GM18868 (cell line): Measurements from ENCODE around the gene PRR9.
"Not testable (repeated sequence)": the region's sequence is repeated elsewhere in the genome, so short reads cannot be mapped to it uniquely, and the experiment has no call there.

Experiments used
- ATAC-seq: cut with Tn5 transposase; IDR thresholded peaks from one replicate; pipeline ENCODE4 v1.9.1; 2021; ENCODE audit warnings: mild to moderate bottlenecking, moderate library complexity; ENCODE audit not compliant: unreplicated experiment

PRR9 gene, protein sequence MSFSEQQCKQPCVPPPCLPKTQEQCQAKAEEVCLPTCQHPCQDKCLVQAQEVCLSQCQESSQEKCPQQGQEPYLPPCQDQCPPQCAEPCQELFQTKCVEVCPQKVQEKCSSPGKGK

DNA sequence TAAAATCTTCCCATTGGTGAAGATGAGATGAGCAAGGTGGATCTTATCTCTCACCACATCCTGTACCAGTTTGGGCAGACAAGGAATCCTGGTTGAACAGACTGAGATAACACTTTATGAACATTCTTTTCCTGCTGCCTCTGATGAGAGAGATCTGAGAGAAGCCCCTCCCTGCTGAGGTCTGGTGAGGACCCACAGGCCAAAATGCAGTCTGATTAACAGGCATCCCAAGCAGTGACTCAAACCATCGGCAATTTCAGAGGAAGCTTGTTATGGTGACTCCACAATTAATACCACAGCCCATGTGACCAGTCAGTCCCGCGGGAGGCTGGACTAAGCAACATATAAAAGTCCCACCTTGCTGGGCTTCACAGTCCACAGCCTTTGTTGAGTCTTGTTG lies at the start of gene PRR9:
PRR9 (plus strand) TSS at position 373 of the 400 bp plus-strand sequence. CDS start 561 bp downstream, outside the sequence.
- no peak for ATAC-seq

DNA sequence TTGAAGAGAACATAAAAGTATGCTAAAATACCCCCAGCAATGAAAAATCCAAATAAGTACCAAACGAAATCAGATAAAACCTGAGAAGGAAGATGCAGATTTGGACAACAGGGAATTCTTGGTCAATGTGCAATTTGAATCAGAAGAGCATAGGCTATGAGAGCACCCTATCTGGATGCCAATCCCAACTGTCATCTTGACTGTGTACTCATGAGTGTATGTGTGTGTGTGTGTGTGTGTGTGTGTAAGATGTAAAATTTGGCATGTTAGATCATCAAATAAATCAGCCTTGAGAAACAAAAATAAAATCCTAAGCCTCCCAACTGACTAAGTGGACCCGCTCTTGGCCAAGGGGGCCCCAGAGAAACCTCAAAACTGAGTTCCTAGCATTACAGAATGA lies 48.7 kb upstream of the PRR9 start:
- ATAC-seq: no peak

DNA sequence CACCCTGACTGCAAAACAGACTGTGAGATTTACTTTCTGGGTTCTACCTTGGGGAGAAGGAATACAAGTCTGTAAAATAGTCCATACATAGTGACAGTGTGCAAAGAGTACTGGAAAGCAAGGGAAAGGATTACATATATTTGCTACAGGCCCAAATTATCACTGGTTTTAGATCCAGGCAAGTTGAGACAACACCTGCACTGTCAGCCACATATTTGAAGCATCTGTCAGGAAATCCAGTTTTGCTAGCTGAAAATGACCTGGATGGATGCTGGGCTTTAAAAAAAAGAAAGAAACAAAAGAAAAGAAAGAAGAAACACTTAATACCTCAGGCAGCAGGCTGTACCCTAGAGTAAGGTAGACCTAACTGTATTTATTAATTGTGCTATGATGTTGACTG lies 42.8 kb upstream of the PRR9 start:
- no peak for ATAC-seq

DNA sequence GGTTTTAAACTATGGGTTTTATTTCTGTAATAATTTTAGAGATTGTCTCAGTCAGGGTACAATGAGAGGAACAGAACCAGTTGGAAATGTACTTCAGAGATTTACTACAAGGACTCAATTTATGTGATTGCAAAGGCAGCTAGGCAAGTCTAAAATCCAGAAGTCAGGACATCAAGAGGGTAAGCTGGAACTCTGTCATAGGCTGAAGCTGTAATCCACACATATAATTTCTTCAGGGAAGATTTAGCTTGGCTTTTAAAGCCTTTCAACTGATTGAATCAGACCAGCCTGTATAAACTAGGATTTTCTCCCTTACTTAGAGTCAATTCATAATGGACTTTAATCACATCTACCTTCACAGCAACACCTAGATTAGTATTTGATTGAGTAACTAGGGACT lies 38.5 kb upstream of the PRR9 start:
- no peak for ATAC-seq

DNA sequence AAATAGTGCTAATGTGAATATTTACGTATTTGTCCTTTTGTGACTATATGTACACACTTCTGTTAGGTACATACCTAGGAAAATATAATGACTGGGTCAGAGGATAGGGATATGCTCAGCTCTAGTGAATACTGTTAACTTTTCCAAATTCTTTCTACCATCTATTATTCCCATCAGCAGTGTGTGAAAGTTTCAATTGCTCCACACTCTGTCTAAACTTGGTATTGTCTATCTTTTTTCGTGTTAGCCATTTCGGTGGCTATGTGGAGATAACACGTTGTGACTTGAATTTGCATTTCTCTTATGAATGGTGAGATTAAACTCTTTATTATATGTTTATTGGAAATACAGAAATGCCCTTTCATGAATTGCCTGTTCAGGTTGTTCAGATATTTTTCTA lies 36.8 kb upstream of the PRR9 start:
- no peak for ATAC-seq

DNA sequence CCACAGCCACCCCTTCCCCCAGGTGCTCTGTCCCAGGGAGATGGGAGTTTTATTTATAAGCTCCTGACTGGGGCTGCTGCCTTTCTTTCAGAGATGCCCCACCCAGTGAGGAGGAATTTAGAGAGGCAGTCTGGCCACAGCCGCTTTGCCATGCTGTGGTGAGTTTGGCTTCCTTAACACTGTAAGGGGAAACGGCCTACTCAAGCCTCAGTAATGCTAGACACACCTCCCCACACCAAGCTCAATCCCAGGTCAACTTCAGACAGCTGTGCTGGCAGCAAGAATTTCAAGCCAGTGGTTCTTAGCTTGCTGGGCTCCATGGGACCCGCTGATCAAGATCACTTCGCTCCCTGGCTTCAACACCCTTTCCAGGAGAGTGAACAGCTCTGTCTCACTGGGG lies 29.1 kb upstream of the PRR9 start:
- not testable (repeated sequence) for ATAC-seq

DNA sequence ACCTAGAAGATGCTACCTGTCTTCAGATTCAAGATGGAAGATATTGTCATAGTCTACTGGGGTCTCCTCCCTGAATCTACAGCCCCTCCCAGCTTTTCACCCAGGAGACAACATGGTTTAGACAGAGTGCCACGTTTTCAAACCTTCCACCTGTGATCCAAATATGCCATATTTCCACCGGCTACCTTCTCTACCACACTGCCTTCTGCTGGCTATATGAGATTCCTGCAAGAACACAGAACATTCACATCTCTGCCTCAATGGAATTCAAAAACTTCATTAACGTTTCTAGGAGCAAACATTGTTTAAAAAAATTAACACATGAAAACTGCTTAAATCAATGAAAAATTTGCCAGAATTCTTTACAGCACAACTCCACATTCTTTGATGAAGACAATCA lies 27.0 kb upstream of the PRR9 start:
- ATAC-seq: no peak

DNA sequence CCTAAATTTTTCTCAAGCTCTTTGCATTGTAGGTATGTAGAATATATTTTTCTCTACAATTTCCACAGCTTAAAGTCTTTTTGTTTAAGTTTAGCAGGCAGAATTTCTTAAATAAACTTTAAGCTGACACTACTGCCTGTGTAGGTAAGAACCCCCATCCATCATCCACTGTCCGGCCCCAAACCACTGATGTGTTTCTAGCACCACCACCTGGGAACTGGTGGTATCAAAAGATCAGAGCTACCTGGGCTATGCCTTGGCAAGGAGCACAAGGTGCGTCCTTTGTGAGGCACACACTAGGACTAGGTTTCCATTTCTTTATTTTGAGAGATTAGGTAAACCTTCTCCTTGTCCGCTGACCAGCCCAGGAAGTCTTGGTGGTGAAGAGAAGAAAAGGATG lies 24.7 kb upstream of the PRR9 start:
- no peak for ATAC-seq

DNA sequence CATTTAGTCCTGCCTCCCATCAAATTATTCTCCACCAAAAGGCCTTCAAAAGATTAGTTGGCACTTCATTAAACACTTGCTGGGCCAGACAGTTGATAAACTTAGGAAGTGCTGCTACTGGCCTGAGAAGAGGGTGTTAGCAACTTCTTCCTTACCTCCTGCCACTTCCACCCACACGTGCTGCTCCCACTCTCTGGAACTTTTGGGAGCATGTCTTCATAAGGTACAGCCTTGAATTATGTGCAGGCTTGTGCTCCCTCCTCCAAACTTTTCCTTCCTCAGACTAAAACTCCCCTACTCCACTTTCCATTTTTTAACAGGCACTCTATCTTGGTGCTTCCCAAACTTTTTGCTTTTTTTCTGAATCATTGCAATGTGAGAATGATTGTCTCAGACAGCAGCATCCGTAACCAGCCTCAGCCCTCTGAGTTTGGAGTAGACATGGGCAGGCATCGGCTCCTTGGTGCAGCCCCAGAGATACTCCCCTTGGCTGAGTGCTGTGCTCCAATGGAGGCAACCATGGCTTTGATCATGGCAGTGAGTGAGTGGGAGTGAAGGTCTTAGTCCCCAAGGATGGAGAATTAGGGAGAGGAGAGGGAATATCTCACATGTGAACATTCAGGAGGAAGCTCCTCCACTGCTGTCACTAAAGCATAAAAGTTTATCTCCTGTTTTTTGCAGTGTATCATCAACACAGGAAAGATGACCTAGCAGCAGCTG lies 22.9 kb upstream of the PRR9 start:
- no peak for ATAC-seq

DNA sequence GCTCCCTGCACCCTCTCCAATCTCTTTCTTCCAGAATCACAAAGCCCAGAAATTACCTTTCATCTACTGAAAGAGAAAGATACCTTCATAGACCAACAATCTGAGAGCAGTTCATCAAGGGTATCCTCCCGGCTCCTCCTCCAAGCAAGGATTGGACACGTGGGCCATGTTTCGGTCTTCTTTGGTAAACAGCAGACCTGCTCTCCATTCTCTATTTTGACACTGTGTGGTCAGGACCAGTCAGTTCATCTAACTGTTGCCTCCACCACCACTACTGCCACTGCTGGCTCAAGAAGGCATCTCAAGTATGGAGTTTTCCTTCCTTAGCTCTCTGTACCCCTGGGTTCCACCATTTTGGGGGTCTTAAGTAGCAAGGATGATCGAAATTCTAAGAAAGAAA lies 22.2 kb upstream of the PRR9 start:
- no peak for ATAC-seq

DNA sequence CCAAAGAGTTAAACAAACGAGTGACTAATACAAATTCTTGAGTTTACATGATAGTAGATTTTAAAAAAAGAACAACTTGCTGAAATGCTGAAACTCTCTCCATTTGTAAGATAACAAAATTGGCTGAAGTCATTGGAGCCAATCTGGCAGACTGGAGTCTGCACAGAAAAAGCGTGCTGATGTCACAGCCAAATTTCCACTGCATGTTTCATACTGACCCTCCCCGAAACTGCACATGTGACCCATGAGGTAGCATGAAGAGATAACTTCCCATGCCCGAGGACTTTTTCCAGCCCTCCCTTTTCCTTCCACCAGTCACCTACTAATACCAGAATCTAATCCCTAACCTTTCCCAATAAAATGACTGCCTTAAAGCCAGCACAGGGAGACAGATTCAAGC lies 15.4 kb upstream of the PRR9 start:
- ATAC-seq: no peak

DNA sequence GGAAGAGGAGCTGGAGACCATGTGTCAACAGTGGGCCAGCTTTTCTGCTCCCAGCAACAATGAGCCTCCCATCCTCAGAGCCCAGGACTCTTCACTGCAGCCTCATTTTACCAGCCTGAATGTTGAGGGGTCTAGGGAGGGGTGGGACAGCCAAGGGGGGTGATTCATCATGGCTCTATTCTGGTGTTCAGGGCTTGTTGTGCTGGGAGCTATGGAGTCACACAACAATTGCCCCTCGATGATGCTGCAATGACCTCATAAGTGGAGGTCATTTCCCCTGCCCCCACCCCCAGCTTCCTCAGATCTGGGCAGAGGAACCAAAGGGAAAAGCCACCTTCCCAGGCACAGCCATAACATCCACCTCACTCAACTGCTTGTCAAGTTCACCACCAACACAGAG lies 14.3 kb upstream of the PRR9 start, which contains the start of gene LELP1:
LELP1 (plus strand) TSS at position 301 of the 400 bp plus-strand sequence. CDS start 1,278 bp downstream, outside the sequence.
- no peak for ATAC-seq

DNA sequence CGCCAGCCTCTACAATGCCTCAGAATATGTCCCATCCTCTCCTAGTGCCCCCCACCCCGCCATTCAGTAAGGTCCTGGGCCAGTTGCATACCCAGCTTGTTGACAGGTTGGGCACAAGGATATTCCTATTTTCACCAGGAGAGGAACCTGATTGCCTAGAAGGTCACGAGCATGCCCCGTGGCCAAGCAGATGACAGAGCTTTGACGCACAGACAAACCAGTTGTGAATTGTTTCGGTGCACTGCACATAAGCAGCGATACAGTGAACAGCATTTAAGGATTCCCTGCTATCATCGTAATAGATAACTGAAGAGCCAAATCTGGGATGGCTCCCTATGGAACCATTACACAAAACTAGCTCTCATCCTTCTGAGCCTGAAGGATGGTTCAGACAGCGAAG lies 10.8 kb upstream of the PRR9 start:
- ATAC-seq: no peak

DNA sequence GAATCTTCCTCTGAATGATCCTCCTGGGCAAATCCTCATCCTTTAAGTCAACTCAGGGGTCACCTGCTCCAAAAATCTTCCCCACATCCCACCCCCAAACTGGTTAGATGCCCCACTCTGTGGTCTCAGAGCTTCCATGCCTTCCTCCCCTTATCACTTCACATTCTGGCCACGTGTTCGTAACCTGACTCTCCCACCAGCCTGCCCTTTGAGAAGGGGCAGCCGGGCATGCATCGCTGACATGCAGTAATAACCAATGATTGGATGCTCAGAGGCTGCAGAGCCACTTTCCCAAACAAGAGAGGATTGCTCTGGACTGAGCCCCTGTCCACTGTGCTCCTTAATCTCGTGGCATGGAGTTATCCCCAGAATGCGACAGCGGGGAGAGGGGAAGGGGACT lies 7.2 kb upstream of the PRR9 start:
- no peak for ATAC-seq

DNA sequence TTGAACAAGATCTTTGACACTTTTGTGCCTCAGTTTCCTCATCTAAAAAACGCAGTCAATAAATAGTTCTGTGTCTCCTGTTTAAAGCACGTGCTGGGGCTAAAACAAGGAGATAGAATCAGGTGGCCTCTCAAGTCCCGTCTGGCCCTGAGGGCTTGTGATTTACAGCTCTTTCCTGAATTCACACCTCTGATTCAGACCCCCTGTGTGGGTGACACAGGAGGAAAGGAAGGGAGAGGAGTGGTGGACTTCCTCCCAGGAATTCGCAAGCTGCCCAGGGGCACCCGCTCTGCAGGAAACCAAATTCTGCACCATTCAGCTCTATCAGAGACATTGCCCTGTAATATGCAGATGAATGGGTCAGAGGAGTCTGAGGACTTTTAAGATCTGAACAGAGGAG lies 5.2 kb upstream of the PRR9 start:
- ATAC-seq: no peak

DNA sequence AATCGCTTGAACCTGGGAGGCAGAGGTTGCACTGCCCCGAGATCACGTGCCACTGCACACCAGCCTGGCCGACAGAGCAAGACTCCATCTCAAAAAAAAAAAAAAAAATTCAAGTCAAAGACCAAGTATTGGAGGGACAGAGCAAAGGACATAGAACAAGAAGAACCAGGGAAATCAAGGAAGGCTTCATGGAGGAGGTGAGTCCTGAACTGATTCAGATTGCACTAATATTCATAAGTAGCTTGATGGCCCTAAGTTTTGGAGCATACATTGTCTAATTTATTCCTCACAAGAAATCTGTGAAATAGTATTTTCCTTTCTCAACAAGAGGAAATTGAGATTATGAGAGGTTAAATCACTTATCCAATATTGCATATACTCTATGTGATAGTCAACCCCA lies 3.9 kb upstream of the PRR9 start:
- no peak for ATAC-seq

DNA sequence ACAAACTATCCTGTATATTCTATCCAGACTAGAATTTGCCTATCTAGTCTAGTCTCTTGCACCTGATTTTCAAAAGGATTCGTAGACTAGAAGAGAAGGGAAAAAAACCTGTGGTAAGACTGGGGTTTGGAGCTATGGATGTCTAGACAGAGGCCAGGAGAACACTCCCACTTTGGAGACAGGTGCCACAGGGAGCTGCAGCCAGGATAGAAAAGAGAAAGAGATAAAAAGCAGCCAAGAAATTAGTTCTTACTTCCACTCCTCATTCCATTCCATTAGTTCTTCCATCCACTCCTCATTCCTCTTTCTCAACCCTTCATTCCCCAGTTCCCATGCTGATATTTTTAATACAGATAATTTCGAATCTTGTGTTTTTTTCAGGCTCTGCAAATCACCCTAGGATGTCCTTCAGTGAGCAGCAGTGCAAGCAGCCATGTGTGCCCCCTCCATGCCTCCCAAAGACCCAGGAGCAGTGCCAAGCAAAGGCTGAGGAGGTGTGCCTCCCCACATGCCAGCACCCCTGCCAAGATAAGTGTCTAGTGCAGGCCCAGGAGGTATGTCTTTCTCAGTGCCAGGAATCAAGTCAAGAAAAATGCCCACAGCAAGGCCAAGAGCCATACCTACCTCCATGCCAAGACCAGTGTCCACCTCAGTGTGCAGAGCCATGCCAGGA lies 496 bp downstream of the PRR9 start:
- no peak for ATAC-seq

DNA sequence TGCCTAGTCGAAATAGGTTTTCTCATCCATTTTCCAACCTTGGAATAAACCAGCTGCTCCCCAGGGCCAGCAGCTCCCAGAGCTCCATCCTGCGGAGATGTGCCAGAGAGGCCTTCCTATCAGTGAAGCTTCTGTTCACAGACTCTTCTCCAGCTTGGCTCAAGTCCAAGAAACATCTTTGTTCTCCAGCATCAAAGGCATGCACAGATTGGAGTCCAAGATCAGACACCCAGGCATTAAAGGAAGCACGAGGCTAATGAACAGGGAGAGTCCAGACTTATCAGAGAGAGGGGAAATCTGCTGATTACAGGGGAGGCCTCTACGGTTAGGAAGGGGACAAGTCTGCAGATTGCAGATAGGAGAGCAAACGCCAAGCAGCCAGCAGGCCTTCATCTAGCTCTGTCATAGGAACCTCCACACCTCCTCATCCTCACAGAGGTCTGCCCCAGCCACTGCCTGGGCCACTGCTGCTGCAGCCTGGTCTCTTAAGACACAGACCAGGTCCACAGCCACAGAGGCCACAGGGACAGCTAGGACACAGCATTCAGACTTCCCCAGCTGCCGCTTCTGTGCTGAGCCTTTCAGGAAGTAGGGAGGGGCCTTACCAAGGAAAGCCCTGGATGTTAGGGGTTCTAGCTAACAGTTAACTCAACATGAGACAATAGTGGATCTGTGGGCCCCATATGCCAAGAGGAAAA lies 3.4 kb downstream of the PRR9 start:
- no peak for ATAC-seq

DNA sequence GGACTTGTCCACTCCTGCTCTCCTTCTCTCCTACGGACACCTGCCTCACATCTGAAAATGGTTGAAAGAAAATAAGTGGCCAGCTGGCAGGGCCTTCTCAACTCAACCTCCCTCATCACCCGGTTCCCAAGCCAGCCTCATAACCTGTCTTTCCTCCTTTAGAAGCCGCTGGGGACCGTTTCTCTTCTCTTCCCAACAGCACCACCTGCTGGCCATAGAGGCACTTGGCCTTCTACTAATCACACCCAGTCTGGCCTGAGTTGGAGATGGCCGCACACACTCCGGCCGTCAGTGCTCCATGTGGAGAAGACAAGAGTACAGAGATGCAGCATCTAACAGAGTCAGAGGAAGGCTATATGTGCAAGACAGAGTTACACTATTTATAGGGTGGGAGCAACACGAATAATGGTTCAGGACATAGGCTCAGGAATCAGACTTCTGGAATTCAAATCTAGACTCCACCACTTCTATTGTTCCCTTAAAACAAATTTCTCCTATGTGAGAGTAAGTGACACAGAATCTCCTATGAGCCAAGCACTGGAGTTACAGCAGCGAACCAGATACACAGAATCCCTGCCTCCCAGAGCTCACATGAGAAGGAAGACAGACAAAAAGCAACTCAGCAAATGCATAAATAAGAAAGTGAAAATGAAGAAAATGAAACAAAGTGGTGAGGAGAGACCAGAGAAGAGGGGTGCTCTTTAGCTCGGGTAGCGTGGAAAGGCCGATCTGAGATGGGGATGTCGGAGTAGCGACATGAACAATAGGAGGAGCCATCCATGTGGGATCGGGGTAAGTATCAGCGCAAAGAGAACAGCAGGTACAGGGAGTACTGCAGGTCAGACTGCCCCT lies 5.9 kb downstream of the PRR9 start:
- ATAC-seq: peak; percentile 70

DNA sequence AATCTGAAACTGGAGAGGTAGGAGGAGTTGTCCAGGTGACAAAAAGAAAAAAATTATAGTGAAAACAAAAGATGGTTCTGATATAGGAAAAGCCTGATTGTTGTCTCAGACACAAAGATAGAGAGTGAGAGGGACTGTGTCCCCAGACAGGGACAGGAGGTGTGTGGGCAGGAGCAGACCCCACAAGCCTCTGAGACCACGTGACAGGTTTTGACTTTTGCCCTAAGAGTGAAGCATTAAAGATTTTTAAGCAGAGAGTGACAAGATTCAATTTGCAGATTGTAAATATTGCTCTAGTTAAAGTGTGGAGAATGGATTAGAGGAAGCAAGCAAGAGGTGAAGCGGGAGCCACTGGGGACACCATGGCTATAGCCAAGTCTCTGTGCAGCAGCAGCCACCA lies 10.4 kb downstream of the PRR9 start:
- no peak for ATAC-seq

DNA sequence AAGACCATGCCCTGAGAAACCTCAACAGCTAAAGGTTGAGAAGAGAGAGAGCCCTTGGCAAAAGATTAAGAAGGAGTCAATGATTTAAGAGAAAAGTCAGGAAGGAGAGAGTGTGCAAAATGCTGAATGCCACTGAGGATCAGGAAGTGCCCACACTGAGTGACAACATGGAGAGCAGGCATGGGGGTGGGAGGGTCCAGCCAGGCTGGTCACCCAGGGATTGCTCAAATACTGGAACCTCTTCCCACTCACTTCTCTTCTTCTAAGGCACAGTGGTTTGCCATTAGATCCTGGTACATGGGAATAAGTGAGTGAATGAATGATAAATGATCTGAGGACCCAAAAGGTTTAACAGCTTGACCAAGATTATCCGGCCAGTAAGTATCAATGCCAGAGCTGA lies 11.1 kb downstream of the PRR9 start:
- ATAC-seq: no peak
